GM12878 (cell line): ENCODE data around the gene ANO4. TPM values are rescaled to one million over a fixed set of nuclear protein-coding genes. Genes with fewer than 3 reads are reported as not detected.

Experiments used
- ATAC-seq: fragments of 200-7000 bp; cut with Tn5 transposase; 3 replicates; pipeline ENCODE4 v1.9.1; 2020; ENCODE audit warnings: mild to moderate bottlenecking, moderate library complexity
- BruUV-seq: library from RNA; stranded (reverse); fragments of 400-500 nt; replicated peaks from 2 replicates; lab custom pipeline; 2021; lab: Mats Ljungman, UMichigan
- CTCF ChIA-PET: fragments of 300-600 bp; sonication (Branson Sonifier 250); formaldehyde crosslinking; extraction: SDS; loops from one replicate; lab custom pipeline; 2021; ENCODE audit warnings: inconsistent platforms; lab: Yijun Ruan, JAX
- POLR2A ChIA-PET: fragments of 350-600 bp; formaldehyde crosslinking; extraction: SDS; loops from one replicate; lab custom pipeline; 2021; ENCODE audit warnings: inconsistent platforms; lab: Charles Lee
- RAD21 ChIA-PET: fragments of 300-600 bp; sonication (Branson Sonifier 250); formaldehyde crosslinking; loops from one replicate; lab custom pipeline; 2023; ENCODE audit warnings: antibody characterized with exemption; ENCODE audit not compliant: unreplicated experiment; lab: Charles Lee
- SMC1A ChIA-PET: fragments of 300-600 bp; sonication (Branson Sonifier 250); formaldehyde crosslinking; loops from one replicate; lab custom pipeline; 2023; ENCODE audit not compliant: unreplicated experiment, uncharacterized antibody; lab: Charles Lee
- DNase-seq: peaks from one replicate; pipeline ENCODE4 v3.0.0-alpha.2; 2011; ENCODE audit warnings: low read depth, low spot score
- FAIRE-seq: peaks from 3 replicates; lab custom pipeline; 2011; peaks lifted over from hg19 to GRCh38; lab: Jason Lieb, UNC
- H2AFZ ChIP-seq: 2 replicates; pipeline ENCODE4 v1.6.0; 2011; ENCODE audit warnings: low read depth, low read length, control low read depth; ENCODE audit not compliant: control insufficient read depth
- H3K27ac ChIP-seq: 2 replicates; pipeline ENCODE4 v1.5.1; 2011; ENCODE audit warnings: control low read depth; ENCODE audit not compliant: control insufficient read depth, insufficient read depth
- H3K27me3 ChIP-seq, 2 experiments: replicated peaks in 1 of 2; 2 replicates each; pipeline versions ENCODE4 v1.6.0 to v1.6.1; 2011; ENCODE audit warnings: low read length in 1 of 2; ENCODE audit not compliant: control insufficient read depth in 2 of 2, insufficient read depth in 2 of 2
- H3K36me3 ChIP-seq, 2 experiments: 2 replicates each; pipeline ENCODE4 v1.5.1; 2011; ENCODE audit warnings: low read length in 1 of 2; ENCODE audit not compliant: control insufficient read depth in 2 of 2, insufficient read depth in 2 of 2
- H3K4me1 ChIP-seq: 2 replicates; pipeline ENCODE4 v1.6.1; 2011; ENCODE audit warnings: mild to moderate bottlenecking, low read length, moderate library complexity, mixed read lengths; ENCODE audit not compliant: control insufficient read depth, insufficient read depth
- H3K4me2 ChIP-seq: 2 replicates; pipeline ENCODE4 v1.6.0; 2011; ENCODE audit warnings: control low read depth; ENCODE audit not compliant: control insufficient read depth, insufficient read depth
- H3K4me3 ChIP-seq: fragments of 200-600 bp; sonication (generic); 2 replicates; pipeline ENCODE4 v1.5.1; 2016
- H3K79me2 ChIP-seq: 2 replicates; pipeline ENCODE4 v1.6.0; 2011; ENCODE audit warnings: low read length; ENCODE audit not compliant: control insufficient read depth, insufficient read depth
- H3K9ac ChIP-seq: 2 replicates; pipeline ENCODE4 v1.8.0; 2011; ENCODE audit warnings: low read length, control low read depth, mixed read lengths; ENCODE audit not compliant: control insufficient read depth, insufficient read depth
- H3K9me3 ChIP-seq: replicated peaks from 3 replicates; pipeline ENCODE4 v1.5.1; 2011; ENCODE audit warnings: mild to moderate bottlenecking, low read length; ENCODE audit not compliant: control insufficient read depth, insufficient read depth
- H4K20me1 ChIP-seq: 2 replicates; pipeline ENCODE4 v1.6.0; 2011; ENCODE audit not compliant: control insufficient read depth, insufficient read depth
- EP300 ChIP-seq, 2 experiments: fragments of 150-350 bp in 1 of 2; IDR thresholded peaks; 2 replicates each; pipeline ENCODE4 v1.6.1; 2011 to 2012; ENCODE audit warnings: low read depth in 2 of 2, low read length in 2 of 2, borderline replicate concordance in 1 of 2, improper control_type of control experiment in 1 of 2, inconsistent platforms in 1 of 2; ENCODE audit not compliant: control insufficient read depth in 1 of 2
- FOXK2 ChIP-seq: fragments of 450-650 bp; IDR thresholded peaks from 2 replicates; pipeline ENCODE4 v1.6.1; 2017; ENCODE audit warnings: mild to moderate bottlenecking, moderate library complexity
- IRF4 ChIP-seq: IDR thresholded peaks from 2 replicates; pipeline ENCODE4 v1.6.1; 2011; ENCODE audit warnings: low read depth, low read length
- JUNB ChIP-seq: IDR thresholded peaks from 2 replicates; pipeline ENCODE4 v1.6.1; 2016; ENCODE audit warnings: antibody characterized with exemption, mild to moderate bottlenecking
- KLF5 ChIP-seq: fragments of 450-650 bp; IDR thresholded peaks from 2 replicates; pipeline ENCODE4 v1.6.1; 2014; ENCODE audit warnings: mild to moderate bottlenecking; ENCODE audit not compliant: partially characterized antibody
- LARP7 ChIP-seq: fragments of 450-650 bp; IDR thresholded peaks from 2 replicates; pipeline ENCODE4 v1.6.1; 2017; ENCODE audit warnings: mild to moderate bottlenecking
- NFIC ChIP-seq: IDR thresholded peaks from 2 replicates; pipeline ENCODE4 v1.6.1; 2012; ENCODE audit warnings: low read depth, mild to moderate bottlenecking, inconsistent platforms, low read length, moderate library complexity
- NR2F1 ChIP-seq: fragments of 450-650 bp; conservative IDR thresholded peaks from 2 replicates; pipeline ENCODE4 v1.6.1; 2017; ENCODE audit warnings: mild to moderate bottlenecking
- PAX5 ChIP-seq: IDR thresholded peaks from 2 replicates; pipeline ENCODE4 v1.6.1; 2011; ENCODE audit warnings: low read depth, low read length, borderline replicate concordance
- RAD21 ChIP-seq: IDR thresholded peaks from 2 replicates; pipeline ENCODE4 v1.6.1; 2011; ENCODE audit warnings: mild to moderate bottlenecking, low read depth, low read length, moderate library complexity; ENCODE audit not compliant: insufficient read depth
- RB1 ChIP-seq: fragments of 450-650 bp; formaldehyde crosslinking; IDR thresholded peaks from 2 replicates; pipeline ENCODE4 v1.6.1; 2017; ENCODE audit warnings: mild to moderate bottlenecking, borderline replicate concordance
- SIN3A ChIP-seq: IDR thresholded peaks from 2 replicates; pipeline ENCODE4 v1.6.1; 2012; ENCODE audit warnings: low read depth, low read length, improper control_type of control experiment
- SIX5 ChIP-seq: IDR thresholded peaks from 2 replicates; pipeline ENCODE4 v1.6.1; 2011; ENCODE audit warnings: mild to moderate bottlenecking, low read depth, low read length, moderate library complexity; ENCODE audit not compliant: severe bottlenecking
- SMC3 ChIP-seq: IDR thresholded peaks from 2 replicates; pipeline ENCODE4 v1.6.1; 2011; ENCODE audit warnings: low read length, improper control_type of control experiment, borderline replicate concordance
- ZBED1 ChIP-seq: IDR thresholded peaks from 2 replicates; pipeline ENCODE4 v1.6.1; 2016; ENCODE audit warnings: borderline replicate concordance
- ZNF384 ChIP-seq: IDR thresholded peaks from 2 replicates; pipeline ENCODE4 v1.6.1; 2012; ENCODE audit warnings: low read depth, mild to moderate bottlenecking, low read length, improper control_type of control experiment, borderline replicate concordance
- ZZZ3 ChIP-seq: IDR thresholded peaks from 2 replicates; pipeline ENCODE4 v1.6.1; 2011; ENCODE audit warnings: low read depth; ENCODE audit not compliant: control insufficient read depth, insufficient read length
- in situ Hi-C: fragments of 300-500 bp; cut with MboI; formaldehyde crosslinking; loops from 9 replicates; pipeline ENCODE4 v1.14.3; 2018; ENCODE audit warnings: mixed read lengths
- intact Hi-C: fragments of 100-400 bp; cut with micrococcal nuclease; formaldehyde crosslinking; loops from one replicate; pipeline ENCODE4 v1.14.2; 2022; ENCODE audit not compliant: unreplicated experiment
- polyA plus RNA-seq, 11 experiments: library from polyadenylated mRNA; depleted of rRNA in 4 of 11; unstranded in 6 of 11; stranded (reverse) in 5 of 11; fragments of >200 nt; fragmentation: Nextera tagmentation in 4 of 11; fragmentation: Illumina TruSeq in 1 of 11; extraction: Ambion mirVana in 4 of 11; extraction: Trizol in 1 of 11; gene quantifications; 1 replicate in 1 of 11; 2 replicates in 10 of 11; pipeline versions ENCODE4 v1.2.1 to v1.2.3, GENCODE V29; 2011 to 2016; ENCODE audit warnings: inconsistent platforms in 2 of 11, missing spikeins in 2 of 11, low read depth in 1 of 11
- total RNA-seq, 4 experiments: library from RNA; depleted of rRNA in 3 of 4; stranded (reverse); fragments of >200 nt in 3 of 4; fragmentation: Illumina TruSeq in 1 of 4; extraction: Trizol in 1 of 4; gene quantifications; 2 replicates each; pipeline versions ENCODE4 v1.2.1 to v1.2.3, GENCODE V29; 2013 to 2021
- TF ChIP-seq, protein P1 (sequence below): IDR thresholded peaks from 2 replicates; pipeline ENCODE4 v1.6.1; 2011; ENCODE audit warnings: borderline replicate concordance, low read depth, mild to moderate bottlenecking, moderate library complexity, low read length; ENCODE audit not compliant: insufficient read depth, poor library complexity, severe bottlenecking
- TF ChIP-seq, protein P2 (sequence below): fragments of 450-650 bp; IDR thresholded peaks from 2 replicates; pipeline ENCODE4 v1.6.1; 2017; ENCODE audit warnings: antibody characterized with exemption, mild to moderate bottlenecking, moderate library complexity
- TF ChIP-seq, protein P3 (sequence below): fragments of 150-350 bp; IDR thresholded peaks from 2 replicates; pipeline ENCODE4 v1.6.1; 2014; ENCODE audit warnings: mild to moderate bottlenecking, low read depth, low read length

ANO4 gene
- total and polyA plus RNA-seq, 10 of the 15 experiments (the other 5 are each of a cell fraction or from before 2014, with no cell fraction given) = not detected

DNA sequence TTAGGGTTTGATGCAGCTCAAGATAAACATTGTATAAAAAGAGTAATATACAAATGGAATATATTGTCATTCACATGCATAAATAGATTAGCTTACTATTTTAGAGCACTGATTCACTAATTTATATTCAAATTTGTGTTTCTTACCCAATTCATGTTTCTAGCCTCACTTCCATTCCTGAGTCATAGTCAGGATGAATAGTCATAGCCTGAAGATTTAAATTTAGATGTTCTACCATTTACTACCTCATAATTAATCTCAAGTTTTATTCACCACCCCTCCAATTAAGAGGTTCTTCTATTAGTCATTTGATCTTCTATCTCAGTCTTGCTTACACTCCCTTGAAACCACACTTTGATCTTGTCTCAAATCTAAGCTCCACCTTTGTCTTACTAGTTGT, 38.7 kb downstream of the ANO4 start:
- H4K20me1 ChIP-seq = no peaks in the 10 kb centered on the region
- in situ Hi-C loops (no loop called here), intact Hi-C loops (no loop called here)
- TF ChIP-seq, protein P1, sequence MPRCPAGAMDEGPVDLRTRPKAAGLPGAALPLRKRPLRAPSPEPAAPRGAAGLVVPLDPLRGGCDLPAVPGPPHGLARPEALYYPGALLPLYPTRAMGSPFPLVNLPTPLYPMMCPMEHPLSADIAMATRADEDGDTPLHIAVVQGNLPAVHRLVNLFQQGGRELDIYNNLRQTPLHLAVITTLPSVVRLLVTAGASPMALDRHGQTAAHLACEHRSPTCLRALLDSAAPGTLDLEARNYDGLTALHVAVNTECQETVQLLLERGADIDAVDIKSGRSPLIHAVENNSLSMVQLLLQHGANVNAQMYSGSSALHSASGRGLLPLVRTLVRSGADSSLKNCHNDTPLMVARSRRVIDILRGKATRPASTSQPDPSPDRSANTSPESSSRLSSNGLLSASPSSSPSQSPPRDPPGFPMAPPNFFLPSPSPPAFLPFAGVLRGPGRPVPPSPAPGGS = no peak
- TF ChIP-seq, protein P2, sequence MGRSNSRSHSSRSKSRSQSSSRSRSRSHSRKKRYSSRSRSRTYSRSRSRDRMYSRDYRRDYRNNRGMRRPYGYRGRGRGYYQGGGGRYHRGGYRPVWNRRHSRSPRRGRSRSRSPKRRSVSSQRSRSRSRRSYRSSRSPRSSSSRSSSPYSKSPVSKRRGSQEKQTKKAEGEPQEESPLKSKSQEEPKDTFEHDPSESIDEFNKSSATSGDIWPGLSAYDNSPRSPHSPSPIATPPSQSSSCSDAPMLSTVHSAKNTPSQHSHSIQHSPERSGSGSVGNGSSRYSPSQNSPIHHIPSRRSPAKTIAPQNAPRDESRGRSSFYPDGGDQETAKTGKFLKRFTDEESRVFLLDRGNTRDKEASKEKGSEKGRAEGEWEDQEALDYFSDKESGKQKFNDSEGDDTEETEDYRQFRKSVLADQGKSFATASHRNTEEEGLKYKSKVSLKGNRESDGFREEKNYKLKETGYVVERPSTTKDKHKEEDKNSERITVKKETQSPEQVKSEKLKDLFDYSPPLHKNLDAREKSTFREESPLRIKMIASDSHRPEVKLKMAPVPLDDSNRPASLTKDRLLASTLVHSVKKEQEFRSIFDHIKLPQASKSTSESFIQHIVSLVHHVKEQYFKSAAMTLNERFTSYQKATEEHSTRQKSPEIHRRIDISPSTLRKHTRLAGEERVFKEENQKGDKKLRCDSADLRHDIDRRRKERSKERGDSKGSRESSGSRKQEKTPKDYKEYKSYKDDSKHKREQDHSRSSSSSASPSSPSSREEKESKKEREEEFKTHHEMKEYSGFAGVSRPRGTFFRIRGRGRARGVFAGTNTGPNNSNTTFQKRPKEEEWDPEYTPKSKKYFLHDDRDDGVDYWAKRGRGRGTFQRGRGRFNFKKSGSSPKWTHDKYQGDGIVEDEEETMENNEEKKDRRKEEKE = no peak
- TF ChIP-seq, protein P3, sequence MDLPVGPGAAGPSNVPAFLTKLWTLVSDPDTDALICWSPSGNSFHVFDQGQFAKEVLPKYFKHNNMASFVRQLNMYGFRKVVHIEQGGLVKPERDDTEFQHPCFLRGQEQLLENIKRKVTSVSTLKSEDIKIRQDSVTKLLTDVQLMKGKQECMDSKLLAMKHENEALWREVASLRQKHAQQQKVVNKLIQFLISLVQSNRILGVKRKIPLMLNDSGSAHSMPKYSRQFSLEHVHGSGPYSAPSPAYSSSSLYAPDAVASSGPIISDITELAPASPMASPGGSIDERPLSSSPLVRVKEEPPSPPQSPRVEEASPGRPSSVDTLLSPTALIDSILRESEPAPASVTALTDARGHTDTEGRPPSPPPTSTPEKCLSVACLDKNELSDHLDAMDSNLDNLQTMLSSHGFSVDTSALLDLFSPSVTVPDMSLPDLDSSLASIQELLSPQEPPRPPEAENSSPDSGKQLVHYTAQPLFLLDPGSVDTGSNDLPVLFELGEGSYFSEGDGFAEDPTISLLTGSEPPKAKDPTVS = no peak
- no peak for TF ChIP-seq IRF4
- TF ChIP-seq SMC3 = no peak
- no peak for TF ChIP-seq PAX5
- no peak for TF ChIP-seq KLF5
- TF ChIP-seq LARP7 = no peak
- no peak for TF ChIP-seq JUNB
- TF ChIP-seq NFIC = no peak
- TF ChIP-seq SIN3A = no peak
- TF ChIP-seq SIX5 = no peak
- TF ChIP-seq EP300 (IDR thresholded peaks at IDR 0.05; ENCODE audit: borderline replicate concordance in 1 of 2, control insufficient read depth in 1 of 2, low read depth in 2 of 2, low read length in 2 of 2) = no peak
- TF ChIP-seq FOXK2 = no peak
- TF ChIP-seq RAD21 = no peak
- TF ChIP-seq NR2F1 = no peak
- TF ChIP-seq ZBED1 = no peak
- no peak for TF ChIP-seq ZNF384
- no peak for TF ChIP-seq ZZZ3
- TF ChIP-seq RB1 = no peak
- FAIRE-seq (no peak), DNase-seq (no peak), ATAC-seq (no peak)
- H3K36me3 ChIP-seq = no peaks in the 10 kb centered on the region
- ChIA-PET SMC1A (no interaction called here), POLR2A (no interaction called here), RAD21 (no interaction called here), CTCF (no interaction called here)
- H3K27me3 ChIP-seq = no peaks in the 10 kb centered on the region
- H3K9ac ChIP-seq = no peak overlapping the region
- no peak overlapping the region for H3K4me2 ChIP-seq
- no peaks in the 10 kb centered on the region for H3K9me3 ChIP-seq
- no peaks in the 10 kb centered on the region for H3K79me2 ChIP-seq
- no TSS peak for BruUV-seq
- H3K4me3 ChIP-seq = no peak overlapping the region
- no peaks in the 10 kb centered on the region for H3K4me1 ChIP-seq
- H3K27ac ChIP-seq = no peak overlapping the region
- H2AFZ ChIP-seq = no peak overlapping the region
